Measurements from ENCODE around the gene GLRX2. TPM values are rescaled to one million over a fixed set of nuclear protein-coding genes. Genes with fewer than 3 reads are reported as not detected.
"Not testable (repeated sequence)": the region's sequence is repeated elsewhere in the genome, so short reads cannot be mapped to it uniquely, and the experiment has no call there.

Gene GLRX2
- total and polyA plus RNA-seq, 5 donors: 25.3 to 37.3 (median 31.7) TPM

DNA sequence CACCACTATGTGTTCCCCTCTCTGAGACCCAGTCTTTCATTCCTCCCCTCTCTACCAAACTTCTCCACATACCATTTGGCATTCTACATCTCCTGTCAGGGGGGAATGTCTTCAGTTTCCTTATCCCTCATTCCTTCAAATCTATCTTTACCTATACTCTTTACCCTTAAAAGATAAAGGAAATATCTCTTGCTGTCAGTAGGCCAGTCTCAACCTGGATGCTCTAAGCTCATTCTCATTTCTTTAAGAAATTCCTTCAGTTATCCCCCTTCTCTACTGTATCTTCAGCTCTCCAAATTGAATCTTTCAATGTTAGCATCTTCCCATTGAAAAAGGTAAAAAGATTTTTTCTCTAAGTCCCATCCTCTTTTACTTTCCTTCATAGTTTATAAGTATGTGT lies 39.3 kb downstream of the GLRX2 start:
- DNase-seq (no peak), ATAC-seq (no peak)
- Histone ChIP-seq H3K27me3 (ENCODE audit: control insufficient read depth, insufficient read depth) (no peaks in the 10 kb centered on the region), H3K4me3 (ENCODE audit: low read length) (no peak overlapping the region), H3K27ac (ENCODE audit: low read length) (no peak overlapping the region), H3K9me3 (ENCODE audit: control insufficient read depth, low read length) (no peaks in the 10 kb centered on the region), H3K4me1 (ENCODE audit: control insufficient read depth, insufficient read depth, low read length) (peaks cover 3% of the 10 kb centered on the region)
- intact Hi-C loops (cut with DNase I): no loop called here

DNA sequence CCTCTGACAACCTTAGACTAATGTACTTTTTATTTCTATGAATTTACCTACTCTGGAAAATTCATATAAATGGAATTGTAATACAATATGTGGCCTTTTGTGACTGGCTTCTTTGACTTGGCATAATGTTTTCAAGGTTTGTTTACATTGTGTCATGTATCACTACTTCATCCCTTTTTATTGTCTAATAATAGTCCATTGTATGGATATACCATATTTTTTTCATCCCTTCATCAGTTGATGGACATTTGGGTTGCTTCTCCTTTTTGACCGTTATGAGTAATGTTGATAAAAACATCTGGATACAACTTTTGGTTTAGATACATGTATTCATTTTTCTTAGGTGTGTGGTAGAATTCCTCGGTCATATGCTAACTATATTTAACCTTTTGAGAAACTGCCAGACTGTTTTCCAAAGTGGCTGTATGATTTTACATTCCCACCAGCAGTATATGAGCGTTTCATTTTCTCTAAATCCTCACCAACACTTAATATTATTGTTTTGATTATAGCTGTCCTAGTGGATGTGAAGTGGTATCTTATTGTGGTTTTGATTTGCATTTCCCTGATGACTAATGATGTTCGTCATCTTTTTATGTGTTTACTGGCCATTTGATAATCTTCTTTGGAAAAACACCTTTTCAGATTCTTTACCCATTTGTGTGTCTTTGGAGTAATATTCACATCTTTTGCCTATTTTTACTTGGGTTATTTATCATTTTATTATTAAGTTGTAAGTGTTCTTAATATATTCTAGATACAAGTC lies 42.3 kb downstream of the GLRX2 start:
- Histone ChIP-seq H3K27ac (ENCODE audit: low read length) (no peak overlapping the region), H3K4me1 (ENCODE audit: control insufficient read depth, insufficient read depth, low read length) (peaks cover 2% of the 10 kb centered on the region), H3K4me3 (ENCODE audit: low read length) (no peak overlapping the region), H3K9me3 (ENCODE audit: control insufficient read depth, low read length) (no peaks in the 10 kb centered on the region), H3K27me3 (ENCODE audit: control insufficient read depth, insufficient read depth) (no peaks in the 10 kb centered on the region)
- DNase-seq: no peak
- intact Hi-C loops (cut with DNase I): no loop called here
- 93% methylated on average over 4 of the region's 4 CpGs for WGBS
- no peak for ATAC-seq

DNA sequence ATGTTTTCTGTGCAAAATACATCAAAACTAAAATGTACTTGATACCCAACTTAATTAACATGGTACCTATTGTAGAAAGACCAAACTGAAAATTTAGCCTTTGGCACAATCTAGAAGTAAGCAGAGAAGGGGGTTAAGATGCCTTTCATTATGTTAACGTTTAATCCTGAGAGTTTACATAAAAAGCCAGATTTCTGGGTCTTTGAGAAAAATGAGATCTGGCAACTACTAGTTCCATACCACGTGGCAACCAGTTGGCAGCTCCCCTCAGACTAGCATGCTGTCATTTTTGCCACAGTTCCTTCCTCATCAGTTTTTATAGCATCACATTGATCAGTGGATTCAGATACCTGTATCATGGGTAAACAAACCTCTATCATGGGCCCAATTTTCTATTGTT lies 44.3 kb downstream of the GLRX2 start:
- H3K27ac ChIP-seq (ENCODE audit: low read length): no peak overlapping the region
- H3K4me1 ChIP-seq (ENCODE audit: control insufficient read depth, insufficient read depth, low read length): peaks cover 2% of the 10 kb centered on the region
- WGBS: 8% methylated on average over 2 of the region's 2 CpGs
- ATAC-seq (no peak), DNase-seq (peak in 1 of 3 donors; percentile 45)
- intact Hi-C loops (cut with DNase I): no loop called here
- H3K27me3 ChIP-seq (ENCODE audit: control insufficient read depth, insufficient read depth): no peaks in the 10 kb centered on the region
- H3K9me3 ChIP-seq (ENCODE audit: control insufficient read depth, low read length): no peaks in the 10 kb centered on the region
- H3K4me3 ChIP-seq (ENCODE audit: low read length): peak overlapping the region; percentile 79

DNA sequence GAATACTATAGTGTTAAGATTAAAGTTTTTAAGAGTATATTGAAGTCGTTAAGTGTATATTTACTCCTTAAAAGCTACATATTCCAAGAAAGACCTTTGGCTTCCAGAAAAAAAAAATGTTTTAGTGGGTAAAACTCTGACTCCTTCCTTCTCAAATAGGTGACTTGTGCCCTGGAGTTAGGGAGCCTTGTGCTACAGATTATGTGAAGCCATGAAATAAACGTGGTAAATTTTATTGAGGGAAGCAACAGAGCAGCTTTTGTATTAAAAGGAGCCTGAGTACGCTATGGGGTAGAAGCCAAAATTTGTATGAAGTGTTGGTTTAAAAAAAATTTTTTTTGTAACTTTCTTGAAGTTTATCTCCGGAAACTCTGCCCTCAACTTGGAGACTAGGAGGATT lies 44.8 kb downstream of the GLRX2 start:
- Histone ChIP-seq H3K9me3 (ENCODE audit: control insufficient read depth, low read length) (no peaks in the 10 kb centered on the region), H3K27ac (ENCODE audit: low read length) (no peak overlapping the region), H3K27me3 (ENCODE audit: control insufficient read depth, insufficient read depth) (no peaks in the 10 kb centered on the region), H3K4me3 (ENCODE audit: low read length) (peak overlapping the region; percentile 79), H3K4me1 (ENCODE audit: control insufficient read depth, insufficient read depth, low read length) (peaks cover 2% of the 10 kb centered on the region)
- DNase-seq (no peak), ATAC-seq (no peak)
- 11% methylated on average over 4 of the region's 4 CpGs for WGBS
- intact Hi-C loops (cut with DNase I): no loop called here

DNA sequence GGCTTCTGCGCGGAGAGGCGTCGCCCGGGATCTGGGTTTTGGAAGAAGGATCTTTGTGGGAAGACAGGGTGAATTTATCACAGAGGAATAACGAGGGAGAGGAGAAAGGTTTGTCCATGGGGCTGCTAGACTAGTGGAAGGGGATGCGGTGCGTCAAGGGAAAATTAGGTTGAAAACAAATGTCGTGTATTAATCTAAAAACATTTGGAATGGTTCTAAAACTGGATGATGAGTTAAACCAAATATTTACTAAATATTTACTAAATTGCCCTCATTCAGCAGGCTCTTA lies 45.2 kb downstream of the GLRX2 start:
- DNase-seq (no peak), ATAC-seq (no peak)
- intact Hi-C loops (cut with DNase I): no loop called here
- Histone ChIP-seq H3K27ac (ENCODE audit: low read length) (peak overlapping the region; percentile 96), H3K4me3 (ENCODE audit: low read length) (peak overlapping the region; percentile 79), H3K4me1 (ENCODE audit: control insufficient read depth, insufficient read depth, low read length) (peaks cover 2% of the 10 kb centered on the region), H3K9me3 (ENCODE audit: control insufficient read depth, low read length) (no peaks in the 10 kb centered on the region), H3K27me3 (ENCODE audit: control insufficient read depth, insufficient read depth) (no peaks in the 10 kb centered on the region)
- WGBS: under 1% methylated on average over 9 of the region's 9 CpGs

DNA sequence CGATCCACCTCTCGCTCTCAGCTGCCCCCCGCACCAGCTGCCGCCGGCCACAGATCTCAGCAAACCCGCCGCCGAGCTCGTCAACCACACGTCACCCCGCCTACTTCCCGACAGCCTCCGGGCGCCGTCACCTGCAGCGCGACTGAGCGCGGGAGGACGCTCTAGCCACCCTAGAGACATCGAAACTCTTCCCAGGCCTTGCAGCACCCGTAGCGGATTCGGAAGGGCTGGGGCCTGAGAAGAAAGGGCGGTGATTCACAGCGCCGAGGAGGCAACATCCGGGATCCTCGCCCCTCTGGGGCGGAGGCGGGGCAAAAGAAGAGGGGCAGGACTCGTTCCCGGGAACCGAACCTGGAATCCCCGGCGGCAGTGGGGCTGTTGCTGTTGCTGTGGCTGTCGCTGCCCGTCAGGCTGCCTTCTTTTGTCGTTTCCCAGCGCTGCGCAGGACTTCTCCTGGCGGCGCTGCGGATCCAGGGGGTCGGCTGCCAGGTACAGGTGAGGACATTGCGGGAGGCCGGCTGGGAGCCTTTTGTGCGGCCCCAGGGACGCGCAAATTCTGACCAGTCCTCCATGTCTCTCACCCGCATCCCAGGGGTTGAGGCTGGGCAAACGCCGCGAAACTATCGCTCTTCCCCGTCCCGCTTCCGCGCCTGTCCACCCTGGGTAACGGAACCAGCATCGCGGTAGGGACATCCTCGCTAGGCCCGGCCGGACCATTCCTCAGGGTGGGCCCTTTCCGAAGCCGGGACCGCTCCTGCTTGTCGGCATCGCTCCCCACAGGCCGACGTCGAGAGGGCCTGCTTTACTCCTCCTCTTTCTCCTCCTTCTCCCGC lies 45.7 kb downstream of the GLRX2 start, which contains the start of the genes RO60 and UCHL5:
TSS of gene RO60 (plus strand) at position 331 of the 833 bp plus-strand sequence. CDS start 9,443 bp downstream, outside the sequence.
TSS of gene UCHL5 (minus strand) at position 79 of the 833 bp plus-strand sequence. CDS start 100 bp downstream, outside the sequence.
- DNase-seq: peak; percentile 96 to 98 (median 97)
- WGBS: under 1% methylated on average over 74 of the region's 74 CpGs
- Histone ChIP-seq H3K4me3 (ENCODE audit: low read length) (peak within 1 kb of the TSS; percentile 79), H3K4me1 (ENCODE audit: control insufficient read depth, insufficient read depth, low read length) (peaks cover 4% of the 10 kb centered on the region), H3K27me3 (ENCODE audit: control insufficient read depth, insufficient read depth) (no peaks in the 10 kb centered on the region), H3K9me3 (ENCODE audit: control insufficient read depth, low read length) (no peaks in the 10 kb centered on the region), H3K27ac (ENCODE audit: low read length) (peak within 1 kb of the TSS; percentile 96)
- intact Hi-C loops (cut with DNase I): no loop called here
- peak; percentile 98 to 99 for ATAC-seq

DNA sequence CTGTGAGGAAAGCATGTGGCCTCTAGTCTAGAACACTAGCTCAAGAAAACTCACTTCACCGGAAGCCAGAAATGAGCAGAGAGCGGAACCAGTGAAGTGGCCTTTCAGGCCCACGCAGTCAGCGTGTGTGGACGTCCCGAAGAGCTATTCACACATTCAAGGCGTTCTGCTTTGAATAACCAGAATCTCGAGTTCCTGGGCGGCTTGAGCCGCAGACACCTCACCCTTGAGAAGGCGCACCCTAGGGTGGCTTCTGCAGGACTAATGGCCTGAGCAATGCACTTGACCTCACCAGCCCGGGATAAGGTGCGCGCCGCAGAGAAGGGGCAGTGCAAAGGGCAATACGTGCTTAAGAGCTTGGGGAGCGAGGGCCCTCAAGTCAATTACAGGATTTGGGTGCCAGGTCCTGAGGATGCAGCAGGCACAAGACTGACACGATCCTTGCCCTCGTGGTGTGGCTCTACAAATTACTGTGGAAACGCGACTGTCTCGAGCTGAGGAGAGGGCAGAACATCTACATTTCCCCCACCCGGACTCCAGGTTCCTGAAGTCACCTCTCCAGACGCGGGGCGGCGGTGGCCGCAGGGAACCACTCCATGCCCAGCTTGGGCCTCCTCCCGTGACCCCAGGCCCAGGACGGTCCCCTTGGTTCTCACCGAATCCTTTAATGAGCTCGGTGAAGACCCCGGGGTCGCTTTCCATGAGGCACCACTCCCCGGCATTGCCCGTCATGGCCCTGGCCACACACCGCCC lies 46.5 kb downstream of the GLRX2 start:
- peak; percentile 6 to 23 for ATAC-seq
- under 1% methylated on average over 37 of the region's 37 CpGs for WGBS

DNA sequence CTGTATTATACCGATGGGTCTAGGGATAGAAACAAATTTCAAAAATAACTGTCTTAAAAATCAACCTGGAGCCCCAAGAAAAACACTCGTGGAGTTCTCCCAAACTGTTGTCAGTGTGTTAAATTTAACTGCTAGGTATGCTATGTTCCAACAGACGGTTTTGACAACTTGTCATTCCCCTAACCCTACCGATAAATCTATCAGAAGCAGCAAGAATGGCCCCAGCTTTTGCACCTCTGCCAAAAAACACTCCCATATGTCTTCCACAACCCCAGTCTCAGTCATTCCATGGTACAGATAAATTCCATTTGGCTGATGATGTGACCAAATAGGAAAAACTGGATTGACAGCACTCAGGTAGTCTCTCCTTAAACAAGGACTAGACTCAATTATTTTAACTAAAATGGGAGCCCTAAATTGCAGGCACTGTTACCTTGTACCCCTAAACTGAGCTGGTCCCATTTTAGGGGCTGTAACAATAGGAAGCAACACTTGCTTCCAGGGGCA lies 51.0 kb downstream of the GLRX2 start:
- intact Hi-C loops (cut with DNase I): no loop called here

More for the DNA sequence above, 46.5 kb downstream of the GLRX2 start:
- intact Hi-C loops (cut with DNase I): no loop called here
- Histone ChIP-seq H3K9me3 (ENCODE audit: control insufficient read depth, low read length) (no peaks in the 10 kb centered on the region), H3K4me3 (ENCODE audit: low read length) (peak overlapping the region; percentile 79), H3K27me3 (ENCODE audit: control insufficient read depth, insufficient read depth) (no peaks in the 10 kb centered on the region), H3K27ac (ENCODE audit: low read length) (peak overlapping the region; percentile 96), H3K4me1 (ENCODE audit: control insufficient read depth, insufficient read depth, low read length) (peaks cover 6% of the 10 kb centered on the region)
- DNase-seq: peak; percentile 28 to 63 (median 60)

DNA sequence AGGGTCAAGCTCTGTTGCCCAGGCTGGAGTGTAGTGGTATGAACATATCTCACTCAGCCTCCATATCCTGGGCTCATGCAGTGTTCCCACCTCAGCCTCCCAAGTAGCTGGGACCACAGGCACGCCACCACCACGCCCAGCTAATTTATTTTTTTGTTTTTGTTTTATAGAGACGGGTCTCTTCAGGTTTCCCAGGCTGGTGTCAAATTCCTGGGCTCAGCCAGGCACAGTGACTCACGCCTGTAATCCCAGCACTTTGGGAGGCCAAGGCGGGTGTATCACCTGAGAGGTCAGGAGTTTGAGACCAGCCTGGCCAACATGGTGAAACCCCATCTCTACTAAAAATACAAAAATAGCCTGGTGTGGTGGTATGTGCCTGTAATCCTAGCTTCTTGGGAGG lies 56.3 kb downstream of the GLRX2 start:
- 94% methylated on average over 5 of the region's 5 CpGs for WGBS
- H3K9me3 ChIP-seq (ENCODE audit: control insufficient read depth, low read length); H3K27me3 ChIP-seq (ENCODE audit: control insufficient read depth, insufficient read depth); DNase-seq; ATAC-seq; H3K4me1 ChIP-seq (ENCODE audit: control insufficient read depth, insufficient read depth, low read length); H3K27ac ChIP-seq (ENCODE audit: low read length); H3K4me3 ChIP-seq (ENCODE audit: low read length); intact Hi-C loops (cut with DNase I): not testable (repeated sequence)

More for the DNA sequence above, 51.0 kb downstream of the GLRX2 start:
- Histone ChIP-seq H3K9me3 (ENCODE audit: control insufficient read depth, low read length) (no peaks in the 10 kb centered on the region), H3K4me3 (ENCODE audit: low read length) (no peak overlapping the region), H3K27me3 (ENCODE audit: control insufficient read depth, insufficient read depth) (no peaks in the 10 kb centered on the region), H3K4me1 (ENCODE audit: control insufficient read depth, insufficient read depth, low read length) (peaks cover 5% of the 10 kb centered on the region), H3K27ac (ENCODE audit: low read length) (no peak overlapping the region)
- WGBS: 73% methylated on average over 4 of the region's 4 CpGs
- DNase-seq (no peak), ATAC-seq (no peak)
